ENCODE results near the gene LRRTM3.

LRRTM3 gene

GRCh38 chr10:67115972-67116371 is 190.1 kb downstream of the LRRTM3 start:
- DNase-seq (ENCODE audit: low read depth): no peak
- TF ChIP-seq CTCF (IDR thresholded peaks at IDR 0.05; ENCODE audit: low read depth, low read length, missing control alignments): no peak
- no peak overlapping the region for H3K4me3 ChIP-seq (ENCODE audit: low read depth, low read length)

- TF ChIP-seq CTCF (IDR thresholded peaks at IDR 0.05; ENCODE audit: low read depth, low read length, missing control alignments): no peak
- H3K4me3 ChIP-seq (ENCODE audit: low read depth, low read length): no peak overlapping the region
- no peak for DNase-seq (ENCODE audit: low read depth)
Observed at GRCh38 chr10:67119651-67120050, 193.8 kb downstream of the LRRTM3 start.

- DNase-seq (ENCODE audit: low read depth): no peak
- TF ChIP-seq CTCF (IDR thresholded peaks at IDR 0.05; ENCODE audit: low read depth, low read length, missing control alignments): no peak
- H3K4me3 ChIP-seq (ENCODE audit: low read depth, low read length): no peak overlapping the region
Observed at GRCh38 chr10:67127441-67127840, 201.6 kb downstream of the LRRTM3 start.

- no peak overlapping the region for H3K4me3 ChIP-seq (ENCODE audit: low read depth, low read length)
- DNase-seq (ENCODE audit: low read depth): no peak
- no peak for TF ChIP-seq CTCF (IDR thresholded peaks at IDR 0.05; ENCODE audit: low read depth, low read length, missing control alignments)
Observed at GRCh38 chr10:67140641-67141040, 214.8 kb downstream of the LRRTM3 start.

- H3K4me3 ChIP-seq (ENCODE audit: low read depth, low read length): no peak overlapping the region
- no peak for DNase-seq (ENCODE audit: low read depth)
- no peak for TF ChIP-seq CTCF (IDR thresholded peaks at IDR 0.05; ENCODE audit: low read depth, low read length, missing control alignments)
Observed at GRCh38 chr10:67141300-67141699, 215.5 kb downstream of the LRRTM3 start.

GRCh38 chr10:67144530-67144929 is 218.7 kb downstream of the LRRTM3 start:
- no peak for DNase-seq (ENCODE audit: low read depth)
- H3K4me3 ChIP-seq (ENCODE audit: low read depth, low read length): no peak overlapping the region
- no peak for TF ChIP-seq CTCF (IDR thresholded peaks at IDR 0.05; ENCODE audit: low read depth, low read length, missing control alignments)

Measured in GM12864 (cell line).